Sigmoid colon (tissue), 4 donors: ENCODE data around the gene CELA3A.
"Not testable (repeated sequence)": the region's sequence is repeated elsewhere in the genome, so short reads cannot be mapped to it uniquely, and the experiment has no call there.

ENCODE experiments used
- POLR2AphosphoS5 ChIP-seq, 4 donors: sonication (generic); formaldehyde crosslinking; IDR thresholded peaks; one replicate each; pipeline ENCODE4 v1.6.1; 2017; ENCODE audit warnings: antibody characterized with exemption in 4 of 4
- TF ChIP-seq, protein P1 (sequence below), 4 experiments: fragments of 450-650 bp in 3 of 4; fragments of 200-600 bp in 1 of 4; IDR thresholded peaks; one replicate each; pipeline ENCODE4 v1.5.1; 2016 to 2019; ENCODE audit warnings: antibody characterized with exemption in 4 of 4, mild to moderate bottlenecking in 3 of 4, moderate library complexity in 2 of 4

DNA sequence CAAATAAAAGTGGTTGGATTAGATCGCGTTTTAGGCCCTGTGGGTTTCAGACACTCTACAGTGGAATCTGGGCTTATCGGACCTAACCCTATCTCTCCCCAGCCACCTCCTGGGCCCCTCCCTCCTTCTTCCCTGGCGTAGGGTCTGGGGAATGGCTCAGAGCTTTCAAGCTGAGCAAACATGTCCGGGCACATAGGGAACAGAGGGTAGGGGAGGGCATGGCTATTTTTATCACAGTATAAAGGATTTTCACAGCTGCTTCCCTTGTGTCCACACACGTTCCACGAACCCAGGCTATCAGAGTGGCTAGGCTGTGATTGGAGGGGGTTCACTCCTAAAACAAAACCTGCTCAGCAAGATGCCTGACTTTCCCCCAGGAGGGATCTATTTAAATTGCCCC, 1.8 kb upstream of the CELA3A start:
- TF ChIP-seq POLR2AphosphoS5 (IDR thresholded peaks at IDR 0.05), result not testable (repeated sequence)
- TF ChIP-seq, protein P1, sequence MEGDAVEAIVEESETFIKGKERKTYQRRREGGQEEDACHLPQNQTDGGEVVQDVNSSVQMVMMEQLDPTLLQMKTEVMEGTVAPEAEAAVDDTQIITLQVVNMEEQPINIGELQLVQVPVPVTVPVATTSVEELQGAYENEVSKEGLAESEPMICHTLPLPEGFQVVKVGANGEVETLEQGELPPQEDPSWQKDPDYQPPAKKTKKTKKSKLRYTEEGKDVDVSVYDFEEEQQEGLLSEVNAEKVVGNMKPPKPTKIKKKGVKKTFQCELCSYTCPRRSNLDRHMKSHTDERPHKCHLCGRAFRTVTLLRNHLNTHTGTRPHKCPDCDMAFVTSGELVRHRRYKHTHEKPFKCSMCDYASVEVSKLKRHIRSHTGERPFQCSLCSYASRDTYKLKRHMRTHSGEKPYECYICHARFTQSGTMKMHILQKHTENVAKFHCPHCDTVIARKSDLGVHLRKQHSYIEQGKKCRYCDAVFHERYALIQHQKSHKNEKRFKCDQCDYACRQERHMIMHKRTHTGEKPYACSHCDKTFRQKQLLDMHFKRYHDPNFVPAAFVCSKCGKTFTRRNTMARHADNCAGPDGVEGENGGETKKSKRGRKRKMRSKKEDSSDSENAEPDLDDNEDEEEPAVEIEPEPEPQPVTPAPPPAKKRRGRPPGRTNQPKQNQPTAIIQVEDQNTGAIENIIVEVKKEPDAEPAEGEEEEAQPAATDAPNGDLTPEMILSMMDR (IDR thresholded peaks at IDR 0.05), result not testable (repeated sequence)
